SK-N-SH treated with all-trans-retinoic acid at 6 μM for 48 hours (cell line): ENCODE measurements around the gene GRM5.

Source experiments
- ATAC-seq: fragments of 200-7000 bp; cut with Tn5 transposase; 3 replicates; pipeline ENCODE4 v1.9.1; 2020; ENCODE audit warnings: mild to moderate bottlenecking, moderate library complexity
- ARNTL ChIP-seq: fragments of 450-650 bp; formaldehyde crosslinking; IDR thresholded peaks from 2 replicates; pipeline ENCODE4 v1.5.0; 2020; ENCODE audit warnings: low read depth, mild to moderate bottlenecking, moderate library complexity, borderline replicate concordance
- BACH2 ChIP-seq: fragments of 250-450 bp; sonication (Bioruptor Pico); IDR thresholded peaks from 2 replicates; pipeline ENCODE4 v1.9.0; 2021; ENCODE audit warnings: mild to moderate bottlenecking, borderline replicate concordance
- CSDC2 ChIP-seq: fragments of 250-450 bp; sonication (Bioruptor Pico); IDR thresholded peaks from 2 replicates; pipeline ENCODE4 v1.5.0; 2020; ENCODE audit warnings: mild to moderate bottlenecking, moderate library complexity
- ESRRG ChIP-seq: fragments of 250-450 bp; sonication (Bioruptor Pico); IDR thresholded peaks from 2 replicates; pipeline ENCODE4 v1.6.1; 2021; ENCODE audit warnings: mild to moderate bottlenecking
- ISL1 ChIP-seq: fragments of 250-450 bp; sonication (Bioruptor Pico); IDR thresholded peaks from 2 replicates; pipeline ENCODE4 v2.1.2; 2022; ENCODE audit warnings: mild to moderate bottlenecking, moderate library complexity
- PPARA ChIP-seq: fragments of 250-450 bp; sonication (Bioruptor Pico); IDR thresholded peaks from 2 replicates; pipeline ENCODE4 v1.5.0; 2020; ENCODE audit warnings: mild to moderate bottlenecking, borderline replicate concordance
- RARB ChIP-seq: fragments of 250-450 bp; sonication (Bioruptor Pico); IDR thresholded peaks from 2 replicates; pipeline ENCODE4 v1.8.0; 2021; ENCODE audit warnings: mild to moderate bottlenecking, moderate library complexity
- SNAI2 ChIP-seq: fragments of 250-450 bp; sonication (Bioruptor Pico); IDR thresholded peaks from 2 replicates; pipeline ENCODE4 v1.5.0; 2020; ENCODE audit warnings: mild to moderate bottlenecking, moderate library complexity
- TOX ChIP-seq: fragments of 250-450 bp; sonication (Bioruptor Pico); IDR thresholded peaks from 2 replicates; pipeline ENCODE4 v1.8.0; 2021; ENCODE audit warnings: mild to moderate bottlenecking, moderate library complexity, borderline replicate concordance
- ZC3H10 ChIP-seq: fragments of 250-450 bp; sonication (Bioruptor Pico); IDR thresholded peaks from 2 replicates; pipeline ENCODE4 v1.5.1; 2021; ENCODE audit warnings: mild to moderate bottlenecking, moderate library complexity
- ZFP3 ChIP-seq: fragments of 250-450 bp; sonication (Bioruptor Pico); IDR thresholded peaks from 2 replicates; pipeline ENCODE4 v1.5.0; 2020; ENCODE audit warnings: mild to moderate bottlenecking, moderate library complexity
- ZNF70 ChIP-seq: fragments of 450-650 bp; formaldehyde crosslinking; IDR thresholded peaks from 2 replicates; pipeline ENCODE4 v1.5.0; 2020; ENCODE audit warnings: mild to moderate bottlenecking, moderate library complexity
- ZNF8 ChIP-seq: fragments of 450-650 bp; formaldehyde crosslinking; IDR thresholded peaks from 2 replicates; pipeline ENCODE4 v1.5.0; 2020; ENCODE audit warnings: mild to moderate bottlenecking, moderate library complexity
- TF ChIP-seq, protein P1 (sequence below): fragments of 250-450 bp; sonication (Bioruptor Pico); IDR thresholded peaks from 2 replicates; pipeline ENCODE4 v1.8.0; 2021; ENCODE audit warnings: low read depth, mild to moderate bottlenecking, moderate library complexity, borderline replicate concordance
- TF ChIP-seq, protein P2 (sequence below): fragments of 250-450 bp; sonication (Bioruptor Pico); IDR thresholded peaks from 2 replicates; pipeline ENCODE4 v1.5.0; 2020; ENCODE audit warnings: mild to moderate bottlenecking, moderate library complexity
- TF ChIP-seq, protein P3 (sequence below): fragments of 250-450 bp; sonication (Bioruptor Pico); IDR thresholded peaks from 2 replicates; pipeline ENCODE4 v1.5.1; 2020; ENCODE audit warnings: low read depth, mild to moderate bottlenecking, moderate library complexity

GRM5 gene

DNA sequence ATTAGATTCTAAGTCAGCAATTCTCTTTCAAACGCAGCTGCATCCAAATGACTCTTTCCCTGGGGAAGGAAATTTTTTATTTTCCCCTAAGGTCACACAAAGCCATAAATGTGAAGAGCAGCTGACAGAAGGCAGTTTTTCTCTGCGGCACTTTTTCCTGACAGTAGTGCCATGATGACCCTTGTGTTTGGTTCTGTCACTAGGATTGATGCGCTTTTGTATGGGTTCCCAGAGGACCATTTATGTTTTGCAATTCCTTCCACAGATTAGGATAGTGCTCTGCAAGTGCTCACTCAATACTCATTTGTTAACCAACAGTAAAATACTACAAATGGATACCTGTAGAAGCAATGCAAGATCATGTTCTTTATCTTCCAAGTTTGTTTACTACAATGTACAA lies 368.6 kb downstream of the GRM5 start:
- TF ChIP-seq TOX (CRISPR knock-in tag) (no peak), ZNF70 (CRISPR knock-in tag) (no peak), SNAI2 (no peak), ZFP3 (CRISPR knock-in tag) (no peak), RARB (CRISPR knock-in tag) (no peak)
- TF ChIP-seq, protein P1, sequence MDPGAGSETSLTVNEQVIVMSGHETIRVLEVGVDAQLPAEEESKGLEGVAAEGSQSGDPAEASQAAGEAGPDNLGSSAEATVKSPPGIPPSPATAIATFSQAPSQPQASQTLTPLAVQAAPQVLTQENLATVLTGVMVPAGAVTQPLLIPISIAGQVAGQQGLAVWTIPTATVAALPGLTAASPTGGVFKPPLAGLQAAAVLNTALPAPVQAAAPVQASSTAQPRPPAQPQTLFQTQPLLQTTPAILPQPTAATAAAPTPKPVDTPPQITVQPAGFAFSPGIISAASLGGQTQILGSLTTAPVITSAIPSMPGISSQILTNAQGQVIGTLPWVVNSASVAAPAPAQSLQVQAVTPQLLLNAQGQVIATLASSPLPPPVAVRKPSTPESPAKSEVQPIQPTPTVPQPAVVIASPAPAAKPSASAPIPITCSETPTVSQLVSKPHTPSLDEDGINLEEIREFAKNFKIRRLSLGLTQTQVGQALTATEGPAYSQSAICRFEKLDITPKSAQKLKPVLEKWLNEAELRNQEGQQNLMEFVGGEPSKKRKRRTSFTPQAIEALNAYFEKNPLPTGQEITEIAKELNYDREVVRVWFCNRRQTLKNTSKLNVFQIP (CRISPR knock-in tag) = no peak
- TF ChIP-seq, all 23 proteins: peak for 0
- ATAC-seq = no peak

DNA sequence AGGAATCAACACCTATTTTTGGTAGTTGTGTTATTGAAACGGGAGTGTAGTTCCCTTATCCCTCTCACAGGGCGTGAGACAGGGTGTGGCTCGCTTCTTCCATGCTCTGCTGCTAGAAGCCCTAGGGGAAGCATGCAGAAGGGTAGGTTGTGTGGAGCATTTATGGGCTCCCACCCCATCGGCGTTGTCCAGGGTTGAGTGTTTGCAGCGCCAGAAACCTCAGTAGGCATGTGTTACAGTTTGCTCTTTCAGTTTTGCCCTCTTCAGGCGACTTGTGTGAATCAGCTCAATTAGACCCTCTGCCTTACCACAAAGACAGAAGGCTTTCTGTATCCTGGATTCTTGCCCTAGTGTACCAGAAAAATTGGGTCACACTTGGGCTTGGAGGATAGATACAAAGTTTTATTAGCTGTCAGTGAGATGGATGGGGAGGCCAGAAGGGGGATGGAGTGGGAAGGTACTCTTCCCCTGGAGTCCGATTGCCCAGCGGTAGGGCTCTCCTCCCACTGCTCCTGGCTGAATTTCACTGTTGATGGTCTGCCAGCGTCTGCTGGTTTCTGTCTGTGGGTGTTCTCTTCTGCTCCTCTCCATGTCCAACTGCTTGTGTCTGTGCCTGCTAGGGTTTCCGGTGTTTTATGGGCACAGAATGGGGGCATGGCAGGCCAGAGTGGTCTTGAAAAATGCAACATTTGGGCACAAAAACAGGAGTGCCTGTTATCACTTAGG lies 369.9 kb downstream of the GRM5 start:
- no peak for ATAC-seq
- TF ChIP-seq SNAI2 (no peak), PPARA (CRISPR knock-in tag) (no peak), RARB (CRISPR knock-in tag) (no peak), ZNF70 (CRISPR knock-in tag) (no peak), ISL1 (CRISPR knock-in tag) (no peak), BACH2 (CRISPR knock-in tag) (no peak), ZC3H10 (no peak)
- TF ChIP-seq, protein P1 (CRISPR knock-in tag) = no peak
- TF ChIP-seq, protein P2, sequence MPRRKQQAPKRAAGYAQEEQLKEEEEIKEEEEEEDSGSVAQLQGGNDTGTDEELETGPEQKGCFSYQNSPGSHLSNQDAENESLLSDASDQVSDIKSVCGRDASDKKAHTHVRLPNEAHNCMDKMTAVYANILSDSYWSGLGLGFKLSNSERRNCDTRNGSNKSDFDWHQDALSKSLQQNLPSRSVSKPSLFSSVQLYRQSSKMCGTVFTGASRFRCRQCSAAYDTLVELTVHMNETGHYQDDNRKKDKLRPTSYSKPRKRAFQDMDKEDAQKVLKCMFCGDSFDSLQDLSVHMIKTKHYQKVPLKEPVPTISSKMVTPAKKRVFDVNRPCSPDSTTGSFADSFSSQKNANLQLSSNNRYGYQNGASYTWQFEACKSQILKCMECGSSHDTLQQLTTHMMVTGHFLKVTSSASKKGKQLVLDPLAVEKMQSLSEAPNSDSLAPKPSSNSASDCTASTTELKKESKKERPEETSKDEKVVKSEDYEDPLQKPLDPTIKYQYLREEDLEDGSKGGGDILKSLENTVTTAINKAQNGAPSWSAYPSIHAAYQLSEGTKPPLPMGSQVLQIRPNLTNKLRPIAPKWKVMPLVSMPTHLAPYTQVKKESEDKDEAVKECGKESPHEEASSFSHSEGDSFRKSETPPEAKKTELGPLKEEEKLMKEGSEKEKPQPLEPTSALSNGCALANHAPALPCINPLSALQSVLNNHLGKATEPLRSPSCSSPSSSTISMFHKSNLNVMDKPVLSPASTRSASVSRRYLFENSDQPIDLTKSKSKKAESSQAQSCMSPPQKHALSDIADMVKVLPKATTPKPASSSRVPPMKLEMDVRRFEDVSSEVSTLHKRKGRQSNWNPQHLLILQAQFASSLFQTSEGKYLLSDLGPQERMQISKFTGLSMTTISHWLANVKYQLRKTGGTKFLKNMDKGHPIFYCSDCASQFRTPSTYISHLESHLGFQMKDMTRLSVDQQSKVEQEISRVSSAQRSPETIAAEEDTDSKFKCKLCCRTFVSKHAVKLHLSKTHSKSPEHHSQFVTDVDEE = no peak

DNA sequence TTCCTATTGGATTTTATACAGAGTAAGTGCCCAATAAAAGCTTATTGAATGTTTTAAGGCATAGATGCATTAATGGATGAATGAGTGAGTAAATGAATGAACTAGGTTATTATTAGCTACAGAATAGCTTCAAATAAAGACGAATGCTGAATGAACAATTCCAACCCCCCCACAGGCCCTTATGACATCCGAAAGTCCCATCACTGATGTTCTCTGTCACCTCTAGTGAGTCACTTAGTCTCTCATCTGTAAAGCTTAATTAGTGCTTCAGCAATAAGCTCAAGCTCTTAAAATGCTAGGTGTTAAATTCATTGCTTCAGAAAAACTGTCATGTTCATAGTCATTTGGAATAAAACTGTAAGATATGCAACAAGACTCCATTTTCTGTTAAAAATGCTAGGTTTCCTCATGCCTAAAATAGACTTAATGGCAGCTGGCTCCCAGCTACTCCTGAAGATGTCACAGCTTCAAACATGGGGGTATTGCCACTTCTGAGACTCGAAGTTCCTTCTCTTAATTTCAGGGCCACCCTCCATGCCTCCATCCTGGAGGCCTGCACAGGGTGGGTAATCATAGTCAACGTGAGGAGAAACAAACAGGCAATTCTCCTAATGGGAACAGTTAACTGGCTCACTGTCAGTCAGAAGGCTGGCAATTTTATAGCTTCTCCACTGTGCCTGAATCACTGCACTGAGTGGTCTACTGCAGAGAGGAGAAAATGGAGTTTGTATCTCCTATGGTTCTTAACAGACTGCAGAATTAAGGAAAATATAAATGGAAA lies 373.3 kb downstream of the GRM5 start:
- ATAC-seq = no peak
- no peak for TF ChIP-seq CSDC2 (CRISPR knock-in tag)
- no peak for TF ChIP-seq ESRRG (CRISPR knock-in tag)
- no peak for TF ChIP-seq ZFP3 (CRISPR knock-in tag)
- TF ChIP-seq ZNF8 (CRISPR knock-in tag) = no peak
- TF ChIP-seq, protein P1 (CRISPR knock-in tag) = no peak
- no peak for TF ChIP-seq SNAI2
- TF ChIP-seq, protein P3, sequence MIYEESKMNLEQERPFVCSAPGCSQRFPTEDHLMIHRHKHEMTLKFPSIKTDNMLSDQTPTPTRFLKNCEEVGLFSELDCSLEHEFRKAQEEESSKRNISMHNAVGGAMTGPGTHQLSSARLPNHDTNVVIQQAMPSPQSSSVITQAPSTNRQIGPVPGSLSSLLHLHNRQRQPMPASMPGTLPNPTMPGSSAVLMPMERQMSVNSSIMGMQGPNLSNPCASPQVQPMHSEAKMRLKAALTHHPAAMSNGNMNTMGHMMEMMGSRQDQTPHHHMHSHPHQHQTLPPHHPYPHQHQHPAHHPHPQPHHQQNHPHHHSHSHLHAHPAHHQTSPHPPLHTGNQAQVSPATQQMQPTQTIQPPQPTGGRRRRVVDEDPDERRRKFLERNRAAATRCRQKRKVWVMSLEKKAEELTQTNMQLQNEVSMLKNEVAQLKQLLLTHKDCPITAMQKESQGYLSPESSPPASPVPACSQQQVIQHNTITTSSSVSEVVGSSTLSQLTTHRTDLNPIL (CRISPR knock-in tag) = no peak
- TF ChIP-seq ARNTL (CRISPR knock-in tag) = no peak
